Measurements from ENCODE around the gene DCUN1D4.

The DCUN1D4 gene

DNA sequence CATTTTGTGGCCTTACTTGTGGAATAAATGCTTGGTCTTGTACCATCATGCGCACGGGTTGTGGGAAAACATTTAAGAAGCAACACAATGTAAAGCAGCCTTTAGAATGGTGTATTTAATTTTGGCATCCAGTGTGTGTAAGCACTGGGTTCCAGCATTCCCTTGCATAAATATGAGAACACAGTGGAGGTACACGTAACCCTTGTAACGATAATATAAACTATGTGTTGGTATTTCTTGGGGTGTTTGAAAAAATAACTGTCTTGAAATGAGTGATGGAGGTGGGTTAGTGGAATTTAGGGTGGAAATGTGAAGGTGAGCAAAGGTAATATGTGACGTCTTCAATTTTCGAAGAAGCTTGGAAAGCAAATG lies 2.1 kb downstream of the DCUN1D4 start:
- peaks cover 6% of the 10 kb centered on the region for H3K36me3 Mint-ChIP-seq (ENCODE audit: low read depth)
- H3K4me3 Mint-ChIP-seq, result peak overlapping the region; percentile 92
- H3K9me3 Mint-ChIP-seq, result no peaks in the 10 kb centered on the region
- H3K4me1 Mint-ChIP-seq (ENCODE audit: low read depth), result peaks cover 17% of the 10 kb centered on the region
- peak overlapping the region; percentile 84 for H3K27ac Mint-ChIP-seq
- H3K27me3 Mint-ChIP-seq (ENCODE audit: low read depth), result peaks cover 6% of the 10 kb centered on the region

DNA sequence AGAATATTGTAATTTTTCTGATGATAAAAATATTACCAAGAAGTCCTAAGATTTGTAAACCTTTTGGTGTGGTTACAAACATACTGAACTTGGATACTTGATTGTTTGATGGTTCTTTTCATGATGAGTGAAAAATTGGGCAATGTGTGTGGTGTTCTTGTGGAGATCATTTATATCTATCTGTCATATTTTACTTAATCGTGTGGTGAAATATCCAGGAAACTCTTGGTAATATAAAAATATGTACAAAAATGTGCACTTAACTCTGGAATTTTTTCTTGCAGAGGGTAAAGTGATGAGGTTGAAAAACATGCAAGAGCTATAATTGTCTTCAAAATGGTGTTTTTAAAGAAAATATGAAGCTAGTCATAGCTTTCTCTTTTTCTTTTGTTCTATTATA lies 2.8 kb downstream of the DCUN1D4 start:
- H3K9me3 Mint-ChIP-seq, result no peaks in the 10 kb centered on the region
- H3K27me3 Mint-ChIP-seq (ENCODE audit: low read depth), result no peaks in the 10 kb centered on the region
- no peak overlapping the region for H3K4me3 Mint-ChIP-seq
- peaks cover 6% of the 10 kb centered on the region for H3K36me3 Mint-ChIP-seq (ENCODE audit: low read depth)
- H3K27ac Mint-ChIP-seq, result no peak overlapping the region
- H3K4me1 Mint-ChIP-seq (ENCODE audit: low read depth), result peaks cover 17% of the 10 kb centered on the region

DNA sequence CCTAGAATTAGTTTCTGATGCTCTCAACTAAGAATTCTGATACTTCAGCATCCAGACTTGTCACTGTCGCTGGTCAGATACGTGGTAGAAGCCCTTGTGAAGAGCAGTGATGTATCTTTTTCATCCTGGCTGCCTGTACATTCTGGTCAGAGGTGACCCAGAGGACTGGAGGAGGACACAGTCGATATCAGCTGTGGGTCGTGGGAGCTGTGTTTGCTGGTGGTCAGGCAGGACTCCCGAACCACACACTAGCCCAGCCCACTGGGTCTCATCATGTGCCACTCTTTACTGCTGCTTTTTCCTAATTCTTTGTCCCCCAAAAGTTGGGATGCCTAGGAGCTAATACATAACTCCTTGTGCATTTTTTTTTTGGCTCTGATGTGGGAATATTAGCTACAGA lies 6.5 kb downstream of the DCUN1D4 start:
- peaks cover 6% of the 10 kb centered on the region for H3K36me3 Mint-ChIP-seq (ENCODE audit: low read depth)
- H3K27ac Mint-ChIP-seq, result no peak overlapping the region
- H3K27me3 Mint-ChIP-seq (ENCODE audit: low read depth), result no peaks in the 10 kb centered on the region
- peaks cover 17% of the 10 kb centered on the region for H3K4me1 Mint-ChIP-seq (ENCODE audit: low read depth)
- H3K9me3 Mint-ChIP-seq, result no peaks in the 10 kb centered on the region
- no peak overlapping the region for H3K4me3 Mint-ChIP-seq

DNA sequence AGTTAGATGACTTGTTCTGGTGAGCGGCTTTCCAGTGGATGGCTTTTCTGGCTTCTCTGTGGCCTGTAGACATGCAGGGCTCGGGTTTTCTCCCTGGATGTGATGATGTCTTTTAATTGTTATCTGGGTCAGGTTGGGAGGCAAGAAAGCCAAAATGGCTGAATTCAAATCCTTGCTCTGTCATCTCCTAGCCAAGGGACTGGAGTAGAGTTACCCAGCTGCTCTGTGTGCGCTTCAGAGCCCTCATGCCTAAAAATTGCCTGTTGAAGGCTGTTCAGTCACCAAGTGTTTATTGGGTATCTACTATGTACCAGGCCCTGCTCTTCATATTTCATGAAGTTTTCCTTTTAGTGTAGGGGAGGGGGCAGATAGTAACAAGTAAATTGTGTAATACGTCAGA lies 7.3 kb downstream of the DCUN1D4 start:
- Mint-ChIP-seq H3K36me3 (ENCODE audit: low read depth) (peaks cover 6% of the 10 kb centered on the region), H3K4me1 (ENCODE audit: low read depth) (peaks cover 13% of the 10 kb centered on the region), H3K9me3 (no peaks in the 10 kb centered on the region), H3K4me3 (no peak overlapping the region), H3K27ac (no peak overlapping the region), H3K27me3 (ENCODE audit: low read depth) (no peaks in the 10 kb centered on the region)

DNA sequence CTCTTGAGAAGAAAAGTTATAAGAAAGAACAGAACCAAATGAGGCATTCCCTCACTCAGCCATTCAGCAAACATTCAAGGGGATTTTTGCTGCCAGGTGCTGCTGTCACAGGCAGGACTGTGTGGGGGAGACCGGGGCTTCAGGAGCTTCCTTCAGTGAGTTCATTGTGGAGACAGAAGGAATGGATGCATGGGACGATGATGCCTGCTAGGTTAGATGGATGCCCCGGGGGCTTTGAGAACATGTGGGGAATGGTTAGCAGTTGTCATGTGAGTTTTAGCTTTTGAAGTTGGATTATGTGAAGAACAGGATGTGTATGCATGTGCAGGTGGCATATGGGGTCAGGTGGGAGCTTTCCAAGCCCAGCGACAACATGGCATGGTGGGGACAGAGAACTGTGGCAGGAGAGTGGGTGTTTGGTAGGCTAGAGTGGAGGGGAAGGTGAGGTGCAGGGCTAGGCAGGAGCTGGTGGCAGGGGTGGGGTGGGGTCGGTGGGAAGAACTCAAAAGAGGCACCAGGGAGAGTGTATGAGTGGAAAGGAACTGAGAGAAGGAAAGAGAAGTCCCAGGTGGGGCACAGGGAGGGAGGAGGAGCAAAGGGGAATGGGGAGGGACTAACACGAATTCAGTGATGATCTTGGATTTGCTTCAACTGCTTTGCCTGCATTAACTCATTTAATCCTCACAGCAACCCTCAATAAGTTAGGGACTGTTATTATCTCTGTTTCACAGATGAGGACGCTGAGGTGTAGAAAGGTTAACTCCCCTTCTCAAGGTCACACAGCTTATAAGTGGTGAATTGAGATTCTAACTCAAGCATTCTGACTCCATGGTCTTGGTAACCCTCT lies 8.4 kb downstream of the DCUN1D4 start:
- Mint-ChIP-seq H3K27ac (no peak overlapping the region), H3K9me3 (no peaks in the 10 kb centered on the region), H3K36me3 (ENCODE audit: low read depth) (peaks cover 6% of the 10 kb centered on the region), H3K27me3 (ENCODE audit: low read depth) (no peaks in the 10 kb centered on the region), H3K4me1 (ENCODE audit: low read depth) (peaks cover 8% of the 10 kb centered on the region), H3K4me3 (no peak overlapping the region)

DNA sequence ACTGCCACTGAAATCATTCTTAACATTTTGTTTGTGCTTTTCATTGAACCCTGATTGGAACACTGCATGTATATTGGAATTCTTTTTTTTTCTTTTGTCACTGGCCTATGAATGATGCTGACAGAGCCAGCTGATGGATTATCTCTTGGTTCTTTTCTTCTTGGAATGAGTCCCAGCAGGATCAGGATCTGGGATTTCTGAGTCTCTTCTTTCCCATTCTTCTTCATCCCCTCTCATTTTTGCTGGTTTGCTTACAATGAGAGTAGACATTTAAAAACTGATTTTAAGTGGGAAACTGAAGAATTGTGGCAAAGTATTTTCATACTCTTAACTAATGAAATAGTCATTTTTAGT lies 9.0 kb downstream of the DCUN1D4 start:
- H3K27ac Mint-ChIP-seq, result no peak overlapping the region
- peaks cover 6% of the 10 kb centered on the region for H3K36me3 Mint-ChIP-seq (ENCODE audit: low read depth)
- no peak overlapping the region for H3K4me3 Mint-ChIP-seq
- no peaks in the 10 kb centered on the region for H3K9me3 Mint-ChIP-seq
- H3K4me1 Mint-ChIP-seq (ENCODE audit: low read depth), result peaks cover 7% of the 10 kb centered on the region
- H3K27me3 Mint-ChIP-seq (ENCODE audit: low read depth), result no peaks in the 10 kb centered on the region

DNA sequence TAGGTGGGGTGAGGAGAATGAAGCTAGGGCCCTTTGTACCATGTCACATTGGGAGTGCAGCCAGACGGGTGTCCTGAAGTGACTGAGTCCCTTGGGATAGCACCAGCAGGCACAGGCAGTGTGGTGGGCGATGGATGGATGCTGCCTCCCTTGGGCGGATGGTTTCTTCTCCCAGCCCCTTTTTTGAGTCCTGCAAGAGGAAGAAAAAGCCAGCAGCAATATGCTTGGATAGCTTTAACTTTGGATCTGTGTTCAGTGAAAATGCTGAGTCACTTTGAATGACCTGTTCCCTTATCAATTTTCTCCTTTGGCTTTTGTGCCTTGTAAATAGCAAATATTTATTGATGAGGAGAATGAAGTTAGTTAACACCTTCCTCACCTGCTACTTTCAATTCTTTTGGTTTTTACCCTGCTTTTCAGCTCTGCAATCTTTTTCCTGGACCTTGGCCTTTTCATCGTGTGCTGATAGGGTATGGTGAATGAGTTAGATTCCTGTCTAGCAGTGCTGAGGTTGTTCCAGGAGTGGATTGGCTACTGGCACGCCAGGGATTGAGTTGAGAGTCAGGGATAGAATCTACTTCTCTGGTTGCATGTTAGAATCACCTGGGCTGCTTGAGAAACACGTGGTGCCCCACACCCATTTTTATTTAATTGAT lies 10.2 kb downstream of the DCUN1D4 start:
- H3K4me1 Mint-ChIP-seq (ENCODE audit: low read depth), result peaks cover 7% of the 10 kb centered on the region
- H3K9me3 Mint-ChIP-seq, result no peaks in the 10 kb centered on the region
- no peaks in the 10 kb centered on the region for H3K27me3 Mint-ChIP-seq (ENCODE audit: low read depth)
- no peak overlapping the region for H3K4me3 Mint-ChIP-seq
- no peak overlapping the region for H3K27ac Mint-ChIP-seq
- peaks cover 3% of the 10 kb centered on the region for H3K36me3 Mint-ChIP-seq (ENCODE audit: low read depth)

DNA sequence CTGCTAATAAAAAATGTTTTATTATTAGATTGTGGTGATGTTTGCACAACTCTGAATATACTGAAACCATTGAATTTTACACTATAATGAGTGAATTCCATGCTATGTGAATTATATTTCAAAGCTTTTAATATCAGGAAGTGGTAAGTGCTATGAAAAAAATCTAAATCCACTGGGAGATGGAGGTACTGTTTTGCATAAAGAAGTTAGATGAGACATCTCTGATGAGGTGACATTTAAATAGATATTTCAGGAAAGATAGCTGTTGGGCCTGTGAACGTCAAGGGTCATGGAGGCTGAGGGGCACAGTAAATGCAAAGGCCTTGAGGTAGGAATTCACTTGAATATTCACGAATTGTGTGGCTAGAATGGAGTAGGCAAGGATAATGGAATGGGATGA lies 12.3 kb downstream of the DCUN1D4 start:
- Mint-ChIP-seq H3K9me3 (no peaks in the 10 kb centered on the region), H3K36me3 (ENCODE audit: low read depth) (no peaks in the 10 kb centered on the region), H3K4me1 (ENCODE audit: low read depth) (peaks cover 6% of the 10 kb centered on the region), H3K4me3 (no peak overlapping the region), H3K27ac (no peak overlapping the region), H3K27me3 (ENCODE audit: low read depth) (no peaks in the 10 kb centered on the region)

DNA sequence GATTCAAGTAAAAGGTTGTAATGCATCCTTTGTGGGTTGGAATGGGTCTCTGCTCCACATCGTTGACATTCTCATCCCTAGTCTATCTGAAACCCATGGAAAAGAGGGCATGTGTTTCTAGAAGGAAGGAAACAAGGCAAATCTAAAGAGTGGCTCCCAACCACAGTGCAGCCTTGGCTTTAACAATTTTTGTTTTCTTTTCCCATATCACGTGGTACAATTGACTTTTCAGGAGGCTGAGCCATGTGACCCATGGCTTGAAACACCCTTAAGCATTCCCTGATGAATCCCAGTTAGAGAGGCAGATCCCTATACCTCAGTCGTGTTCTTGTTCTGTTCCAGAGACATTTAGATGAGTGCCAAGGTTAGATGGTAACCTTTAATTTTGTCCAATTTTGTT lies 12.8 kb downstream of the DCUN1D4 start:
- no peaks in the 10 kb centered on the region for H3K27me3 Mint-ChIP-seq (ENCODE audit: low read depth)
- H3K9me3 Mint-ChIP-seq, result no peaks in the 10 kb centered on the region
- H3K36me3 Mint-ChIP-seq (ENCODE audit: low read depth), result no peaks in the 10 kb centered on the region
- H3K4me1 Mint-ChIP-seq (ENCODE audit: low read depth), result peaks cover 6% of the 10 kb centered on the region
- H3K27ac Mint-ChIP-seq, result no peak overlapping the region
- no peak overlapping the region for H3K4me3 Mint-ChIP-seq

DNA sequence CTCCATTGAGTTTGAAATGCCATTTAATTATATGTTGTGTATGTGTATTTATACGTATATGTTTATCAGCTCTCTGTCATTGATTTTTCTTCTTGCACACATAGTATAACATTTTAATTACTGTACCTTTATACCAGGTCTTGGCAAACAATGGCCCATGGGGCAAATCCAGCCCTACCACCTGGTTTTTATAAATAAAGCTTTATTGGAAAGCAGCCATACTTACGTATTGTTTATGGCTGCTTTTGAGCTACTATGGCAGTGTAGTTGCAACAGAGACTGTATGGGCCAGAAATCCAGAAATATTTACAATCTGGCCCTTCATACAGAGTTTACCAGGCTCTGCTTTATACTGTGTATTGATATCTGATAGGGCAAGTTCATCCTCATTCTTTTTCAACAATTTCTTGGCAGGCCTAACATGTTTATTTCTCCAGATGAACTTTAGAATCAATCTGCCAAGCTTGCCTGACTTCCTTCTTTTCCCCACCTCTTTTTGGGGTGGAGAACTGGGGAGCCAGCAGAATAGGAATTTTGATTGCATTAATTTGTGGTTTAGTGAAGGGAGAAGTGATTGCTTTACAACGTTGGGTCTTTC lies 15.8 kb downstream of the DCUN1D4 start:
- Mint-ChIP-seq H3K4me1 (ENCODE audit: low read depth) (no peaks in the 10 kb centered on the region), H3K9me3 (no peaks in the 10 kb centered on the region), H3K27me3 (ENCODE audit: low read depth) (no peaks in the 10 kb centered on the region), H3K27ac (no peak overlapping the region), H3K4me3 (no peak overlapping the region), H3K36me3 (ENCODE audit: low read depth) (no peaks in the 10 kb centered on the region)

DNA sequence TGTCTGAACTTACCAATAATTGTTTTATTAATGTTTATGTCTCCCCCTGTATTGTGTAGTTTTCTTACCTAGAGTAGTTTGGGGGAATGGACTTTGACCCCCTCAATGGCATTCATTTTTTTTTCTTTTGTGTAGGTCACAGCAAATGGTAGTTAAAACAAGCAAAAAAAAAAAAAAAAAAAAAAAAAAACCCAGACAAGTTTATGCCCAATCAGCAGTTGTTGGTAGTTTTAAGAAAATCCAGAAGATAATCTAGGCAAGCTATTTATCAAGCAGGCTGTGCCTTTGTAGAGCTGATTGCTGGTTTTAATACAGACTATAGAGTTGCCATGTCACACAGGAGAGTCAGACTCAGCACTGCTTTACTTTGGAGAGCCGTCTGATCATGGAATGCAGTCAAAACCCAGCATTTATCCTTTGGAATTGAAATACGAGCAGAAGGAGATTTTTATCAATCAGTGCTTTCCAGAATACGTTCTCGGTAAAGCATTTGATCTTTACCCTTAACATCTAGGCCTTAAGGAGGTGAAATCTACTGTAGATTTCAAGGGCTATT lies 16.6 kb downstream of the DCUN1D4 start:
- no peaks in the 10 kb centered on the region for H3K9me3 Mint-ChIP-seq
- no peaks in the 10 kb centered on the region for H3K27me3 Mint-ChIP-seq (ENCODE audit: low read depth)
- no peaks in the 10 kb centered on the region for H3K36me3 Mint-ChIP-seq (ENCODE audit: low read depth)
- H3K4me1 Mint-ChIP-seq (ENCODE audit: low read depth), result no peaks in the 10 kb centered on the region
- H3K4me3 Mint-ChIP-seq, result no peak overlapping the region
- H3K27ac Mint-ChIP-seq, result no peak overlapping the region

DNA sequence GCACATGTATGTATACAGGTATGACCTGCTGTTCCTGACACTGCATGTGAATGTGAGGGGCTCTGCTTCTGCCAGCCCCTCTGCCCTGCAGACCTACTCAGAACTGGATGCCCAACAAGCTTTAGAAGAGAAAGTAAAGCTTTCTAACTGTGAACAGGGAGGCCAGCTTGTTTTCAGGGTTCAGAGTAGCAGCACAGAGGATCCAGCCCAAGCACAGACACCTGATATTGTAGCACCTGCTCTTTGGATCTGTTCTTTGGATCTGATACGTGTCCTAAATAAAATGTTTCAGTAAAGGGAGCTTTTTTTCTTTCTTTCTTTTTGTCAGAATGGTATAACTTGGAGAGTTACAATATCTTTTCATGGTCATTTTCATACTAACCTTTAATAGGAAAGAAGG lies 19.2 kb downstream of the DCUN1D4 start:
- peaks cover 3% of the 10 kb centered on the region for H3K4me1 Mint-ChIP-seq (ENCODE audit: low read depth)
- no peak overlapping the region for H3K27ac Mint-ChIP-seq
- peaks cover 7% of the 10 kb centered on the region for H3K36me3 Mint-ChIP-seq (ENCODE audit: low read depth)
- H3K27me3 Mint-ChIP-seq (ENCODE audit: low read depth), result no peaks in the 10 kb centered on the region
- no peak overlapping the region for H3K4me3 Mint-ChIP-seq
- H3K9me3 Mint-ChIP-seq, result no peaks in the 10 kb centered on the region

DNA sequence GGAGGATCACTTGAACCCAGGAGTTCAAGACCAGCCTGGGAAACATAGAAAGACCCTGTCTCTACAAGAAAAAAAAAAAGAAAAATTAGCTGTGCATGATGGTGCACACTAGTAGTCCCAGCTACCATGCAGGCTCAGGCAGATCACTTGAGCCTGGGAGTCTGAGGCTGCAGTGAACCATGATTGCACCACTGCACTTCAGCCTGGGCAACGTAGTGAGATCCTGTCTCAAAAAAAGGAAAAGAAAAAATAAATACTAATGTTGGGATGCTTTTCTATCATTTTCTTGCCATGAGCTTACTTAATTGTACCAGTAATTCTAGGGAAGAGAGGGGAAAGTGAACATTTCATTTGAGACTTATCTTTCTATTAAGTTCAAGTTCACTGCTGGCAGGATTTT lies 19.8 kb downstream of the DCUN1D4 start:
- peaks cover 3% of the 10 kb centered on the region for H3K4me1 Mint-ChIP-seq (ENCODE audit: low read depth)
- H3K4me3 Mint-ChIP-seq, result no peak overlapping the region
- no peak overlapping the region for H3K27ac Mint-ChIP-seq
- H3K27me3 Mint-ChIP-seq (ENCODE audit: low read depth), result no peaks in the 10 kb centered on the region
- peaks cover 7% of the 10 kb centered on the region for H3K36me3 Mint-ChIP-seq (ENCODE audit: low read depth)
- no peaks in the 10 kb centered on the region for H3K9me3 Mint-ChIP-seq

DNA sequence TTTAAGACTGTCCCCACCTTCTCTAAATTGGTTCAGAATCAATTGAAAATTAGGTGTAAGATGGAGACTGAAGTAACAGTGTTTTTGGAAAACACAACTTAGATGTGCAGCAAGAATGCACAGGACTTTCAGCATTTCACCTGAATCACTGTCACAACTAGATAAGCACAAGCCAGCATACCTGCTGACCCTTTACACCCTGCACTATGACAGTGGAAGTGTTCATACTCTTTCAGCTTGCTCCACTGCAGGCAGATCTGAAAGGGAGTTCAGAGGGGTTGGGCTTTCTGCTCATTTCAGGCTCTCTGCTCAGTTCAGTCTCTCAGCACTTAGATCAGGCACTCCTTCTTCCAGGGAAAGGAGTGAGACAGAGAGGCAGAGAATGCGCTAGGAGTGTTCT lies 22.8 kb downstream of the DCUN1D4 start:
- no peak overlapping the region for H3K4me3 Mint-ChIP-seq
- H3K36me3 Mint-ChIP-seq (ENCODE audit: low read depth), result peaks cover 7% of the 10 kb centered on the region
- no peaks in the 10 kb centered on the region for H3K27me3 Mint-ChIP-seq (ENCODE audit: low read depth)
- no peaks in the 10 kb centered on the region for H3K9me3 Mint-ChIP-seq
- H3K4me1 Mint-ChIP-seq (ENCODE audit: low read depth), result peaks cover 3% of the 10 kb centered on the region
- H3K27ac Mint-ChIP-seq, result no peak overlapping the region

DNA sequence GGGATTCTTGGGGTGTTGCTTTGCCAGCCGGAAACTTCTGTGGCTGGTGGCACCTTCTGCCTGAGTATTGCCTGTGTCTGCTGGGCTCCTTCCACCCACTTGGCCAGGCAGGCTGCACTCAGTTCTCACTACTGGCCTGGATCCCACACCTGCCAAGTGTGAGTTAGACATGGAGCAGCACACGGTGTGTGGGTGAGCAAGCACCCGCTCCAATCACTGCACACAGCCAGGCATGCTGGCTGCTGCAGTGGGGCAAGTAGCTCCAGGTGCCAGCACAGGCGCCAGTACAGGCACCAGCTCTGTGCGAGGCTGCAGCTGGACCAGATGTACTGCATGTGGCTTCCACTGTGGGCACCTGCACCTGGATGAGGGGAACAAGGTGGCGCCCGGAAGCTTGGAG lies 23.9 kb downstream of the DCUN1D4 start:
- Mint-ChIP-seq H3K27me3 (ENCODE audit: low read depth) (no peaks in the 10 kb centered on the region), H3K4me3 (no peak overlapping the region), H3K9me3 (no peaks in the 10 kb centered on the region), H3K4me1 (ENCODE audit: low read depth) (peaks cover 3% of the 10 kb centered on the region), H3K27ac (no peak overlapping the region), H3K36me3 (ENCODE audit: low read depth) (peaks cover 11% of the 10 kb centered on the region)
